GM06990 (cell line): ENCODE measurements around the gene WT1.

Experiments used
- DNase-seq: peaks from one replicate; pipeline ENCODE4 v3.0.0-alpha.2; 2011; ENCODE audit not compliant: insufficient read length; ENCODE audit errors: extremely low read depth
- H3K27me3 ChIP-seq: replicated peaks from 2 replicates; pipeline ENCODE4 v1.6.0; 2011; ENCODE audit warnings: low read length; ENCODE audit not compliant: control insufficient read depth, insufficient read depth
- H3K36me3 ChIP-seq: 2 replicates; pipeline ENCODE4 v1.5.1; 2011; ENCODE audit warnings: low read length; ENCODE audit not compliant: control insufficient read depth, insufficient read depth
- H3K4me3 ChIP-seq: replicated peaks from 2 replicates; pipeline ENCODE4 v1.5.1; 2011; ENCODE audit warnings: low read depth, mild to moderate bottlenecking, control low read depth, low read length
- TF ChIP-seq, protein P1 (sequence below): IDR thresholded peaks from 2 replicates; pipeline ENCODE4 v1.5.1; 2011; ENCODE audit warnings: low read length, control low read depth, mild to moderate bottlenecking, inconsistent platforms; ENCODE audit not compliant: insufficient read depth, poor library complexity, severe bottlenecking

Gene WT1

DNA sequence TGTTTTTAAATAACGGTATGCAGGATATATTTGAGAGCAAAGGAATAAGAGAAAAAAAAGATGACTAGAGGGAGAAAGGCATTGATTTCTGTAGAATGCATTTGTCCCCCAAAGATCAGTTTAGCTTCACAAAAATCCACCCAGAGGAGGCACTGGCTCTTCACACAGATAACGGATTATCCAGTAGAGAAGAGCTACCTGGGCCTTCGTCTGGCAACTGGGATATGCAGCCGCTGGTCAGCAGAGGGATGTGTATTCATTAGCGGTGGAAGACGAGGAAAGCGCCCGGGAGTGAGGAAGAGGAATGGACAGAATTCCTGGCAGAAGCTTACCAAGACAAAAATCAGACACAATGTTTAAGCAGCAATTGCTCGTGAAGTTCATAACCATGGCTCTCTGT is 5.6 kb upstream of the WT1 start:
- no peaks in the 10 kb centered on the region; the same call in none of the 2 replicates for H3K27me3 ChIP-seq
- no peak for DNase-seq

DNA sequence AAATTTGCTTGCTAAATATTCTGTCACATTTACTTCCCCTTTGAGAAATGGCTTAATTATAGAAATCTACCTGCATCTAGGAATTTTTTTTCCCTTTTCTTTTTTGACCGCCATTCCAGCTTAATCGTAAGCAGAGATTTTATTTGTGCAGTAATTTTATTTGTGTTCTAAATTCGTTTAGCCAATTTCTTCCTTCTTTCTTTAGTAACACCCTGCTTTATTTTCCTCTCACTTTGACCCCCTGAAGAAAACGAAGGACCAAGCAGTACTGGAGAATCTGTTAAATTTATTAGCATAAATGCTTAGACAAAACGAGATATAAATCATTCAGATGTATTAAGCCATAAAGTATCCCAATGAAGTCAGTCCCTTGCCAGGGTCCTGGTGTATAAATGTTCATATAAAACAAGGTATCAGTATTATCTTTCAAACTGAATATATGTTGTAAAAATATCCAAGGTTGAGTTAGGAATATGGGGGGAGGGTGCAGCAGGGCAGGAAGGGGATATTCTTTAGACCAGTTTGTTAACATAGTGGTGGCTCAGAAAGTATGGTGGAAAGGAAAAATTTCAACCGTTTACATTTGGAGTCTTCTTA is 5.1 kb upstream of the WT1 start:
- H3K27me3 ChIP-seq: no peaks in the 10 kb centered on the region; the same call in none of the 2 replicates
- no peak for DNase-seq

More for the DNA sequence above, 5.6 kb upstream of the WT1 start:
- no peaks in the 10 kb centered on the region for H3K36me3 ChIP-seq
- no peak overlapping the region for H3K4me3 ChIP-seq
- TF ChIP-seq, protein P1, sequence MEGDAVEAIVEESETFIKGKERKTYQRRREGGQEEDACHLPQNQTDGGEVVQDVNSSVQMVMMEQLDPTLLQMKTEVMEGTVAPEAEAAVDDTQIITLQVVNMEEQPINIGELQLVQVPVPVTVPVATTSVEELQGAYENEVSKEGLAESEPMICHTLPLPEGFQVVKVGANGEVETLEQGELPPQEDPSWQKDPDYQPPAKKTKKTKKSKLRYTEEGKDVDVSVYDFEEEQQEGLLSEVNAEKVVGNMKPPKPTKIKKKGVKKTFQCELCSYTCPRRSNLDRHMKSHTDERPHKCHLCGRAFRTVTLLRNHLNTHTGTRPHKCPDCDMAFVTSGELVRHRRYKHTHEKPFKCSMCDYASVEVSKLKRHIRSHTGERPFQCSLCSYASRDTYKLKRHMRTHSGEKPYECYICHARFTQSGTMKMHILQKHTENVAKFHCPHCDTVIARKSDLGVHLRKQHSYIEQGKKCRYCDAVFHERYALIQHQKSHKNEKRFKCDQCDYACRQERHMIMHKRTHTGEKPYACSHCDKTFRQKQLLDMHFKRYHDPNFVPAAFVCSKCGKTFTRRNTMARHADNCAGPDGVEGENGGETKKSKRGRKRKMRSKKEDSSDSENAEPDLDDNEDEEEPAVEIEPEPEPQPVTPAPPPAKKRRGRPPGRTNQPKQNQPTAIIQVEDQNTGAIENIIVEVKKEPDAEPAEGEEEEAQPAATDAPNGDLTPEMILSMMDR: no peak

DNA sequence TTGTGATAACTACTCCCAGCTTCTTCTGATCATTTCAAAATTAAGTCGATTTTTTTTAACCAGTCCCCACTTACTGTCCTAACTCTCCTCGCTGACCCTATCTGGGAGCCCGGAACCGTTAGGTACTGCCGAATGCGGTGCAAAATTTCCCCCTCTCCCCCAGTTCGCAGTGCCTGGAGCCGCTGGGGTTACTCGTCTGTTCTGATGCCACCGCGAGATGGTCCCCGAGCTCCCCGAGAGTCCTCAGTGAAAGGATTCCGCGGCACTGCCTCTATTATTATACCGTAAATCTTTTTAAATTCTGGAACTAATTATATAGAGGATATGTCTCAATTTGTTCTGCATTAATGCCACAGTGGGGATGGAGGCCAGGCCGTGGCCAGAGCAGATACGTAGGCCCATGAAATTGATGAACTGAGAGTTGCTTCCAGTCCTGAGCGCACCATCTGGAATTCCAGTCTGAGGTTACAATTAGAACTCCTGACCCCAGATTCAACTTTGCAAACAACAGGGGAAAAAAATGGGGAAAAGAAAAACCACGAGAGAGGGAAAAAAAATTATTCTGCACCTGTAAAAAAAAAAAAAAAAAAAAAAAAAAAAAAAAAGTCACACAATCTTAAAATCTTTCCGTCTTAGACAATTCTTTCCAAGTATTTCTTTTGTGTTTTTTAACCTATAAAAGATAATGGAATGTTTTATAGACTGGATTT is 4.3 kb upstream of the WT1 start:
- TF ChIP-seq, protein P1: no peak
- no peak for DNase-seq
- H3K27me3 ChIP-seq: no peaks in the 10 kb centered on the region; the same call in none of the 2 replicates
- H3K36me3 ChIP-seq: no peaks in the 10 kb centered on the region
- no peak overlapping the region for H3K4me3 ChIP-seq

More for the DNA sequence above, 5.1 kb upstream of the WT1 start:
- TF ChIP-seq, protein P1: no peak
- H3K4me3 ChIP-seq: no peak overlapping the region
- no peaks in the 10 kb centered on the region for H3K36me3 ChIP-seq

DNA sequence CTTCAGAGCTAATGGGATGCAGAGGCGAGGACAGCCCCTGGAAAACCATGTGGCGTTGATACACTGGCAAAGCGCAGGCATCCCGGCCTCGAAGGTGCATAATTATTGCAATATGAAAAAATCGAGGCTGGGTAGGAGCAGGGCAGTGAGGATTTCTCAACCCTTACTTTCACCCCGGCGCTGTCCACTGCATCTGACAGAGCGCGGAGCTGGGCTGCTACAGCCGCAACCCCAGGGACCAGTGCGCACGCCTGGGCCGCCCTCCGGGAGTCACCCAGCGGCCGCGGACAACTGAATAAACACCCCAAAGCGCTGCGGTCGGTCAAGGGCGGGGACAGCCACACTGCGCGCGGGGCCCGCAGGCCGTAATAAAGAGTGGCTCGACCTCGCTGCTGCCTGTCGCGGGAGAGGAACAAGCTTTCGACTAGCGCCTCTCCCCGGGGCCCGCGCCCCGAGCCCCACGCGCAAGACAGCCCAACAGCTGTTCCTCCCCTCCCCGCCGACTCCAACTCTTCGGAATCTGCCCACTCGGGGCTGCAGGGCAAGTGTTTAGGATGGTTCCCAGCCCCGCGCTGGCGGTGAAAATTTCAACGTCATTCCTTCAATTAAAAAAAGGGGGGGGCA is 3.6 kb upstream of the WT1 start:
- DNase-seq: no peak
- Histone ChIP-seq H3K36me3 (no peaks in the 10 kb centered on the region), H3K4me3 (no peak overlapping the region), H3K27me3 (no peaks in the 10 kb centered on the region; the same call in none of the 2 replicates)
- TF ChIP-seq, protein P1: no peak

DNA sequence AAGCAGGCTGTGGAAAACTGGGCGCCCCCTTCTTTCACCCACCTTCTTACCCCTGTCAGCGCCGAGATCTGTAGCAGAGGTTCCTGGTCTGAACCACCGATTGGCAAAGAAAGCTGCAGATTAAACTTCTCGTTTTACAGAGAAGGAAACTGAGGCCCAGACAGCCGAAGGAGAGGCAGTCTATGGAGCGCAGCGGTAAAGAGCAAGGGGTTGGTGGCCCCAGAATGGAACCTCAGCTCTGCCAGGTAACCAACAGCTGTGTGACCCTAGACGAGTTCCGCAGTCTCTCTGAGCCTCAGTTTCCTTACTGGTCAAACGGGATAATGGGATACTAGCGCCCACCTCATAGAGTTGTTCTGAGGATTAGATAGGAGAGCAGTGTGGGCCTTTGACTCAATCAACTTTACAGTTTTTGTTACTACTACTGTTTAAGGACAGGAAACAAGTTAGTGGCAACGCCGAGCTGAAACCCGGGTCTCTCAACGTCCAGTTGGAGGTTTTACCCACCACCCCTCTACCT is 3.1 kb upstream of the WT1 start:
- Histone ChIP-seq H3K4me3 (no peak overlapping the region), H3K27me3 (no peaks in the 10 kb centered on the region; the same call in none of the 2 replicates), H3K36me3 (no peaks in the 10 kb centered on the region)
- DNase-seq: no peak
- TF ChIP-seq, protein P1: no peak
